ENCODE data around the gene BCAP29. TPM values are rescaled to one million over a fixed set of nuclear protein-coding genes. Genes with fewer than 3 reads are reported as not detected.
A peak's percentile ranks its signal among the peaks of the same experiment; 100 is the strongest.

Gene BCAP29
- total RNA-seq, 2 experiments from 2014 or later: 24.0 to 27.7 TPM

DNA sequence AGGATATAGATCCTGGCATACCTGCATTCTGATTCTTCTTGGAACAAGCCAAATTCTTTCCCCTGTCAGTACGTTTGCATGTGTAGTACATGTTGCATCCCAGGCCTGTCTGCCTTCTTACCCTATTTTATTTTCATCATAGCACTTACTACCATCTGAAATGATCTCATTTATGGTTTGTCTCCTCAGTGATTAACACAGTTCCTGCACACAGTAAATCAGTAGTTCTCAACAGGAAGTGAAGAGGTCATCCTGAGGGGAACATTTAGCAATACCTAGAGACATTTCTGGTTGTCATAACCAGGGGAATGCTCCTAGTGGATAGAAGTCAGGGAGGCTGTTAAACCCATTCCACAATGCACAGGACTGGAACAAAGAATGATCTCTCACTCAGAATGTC, 42.4 kb downstream of the BCAP29 start:
- TF ChIP-seq, protein P1, sequence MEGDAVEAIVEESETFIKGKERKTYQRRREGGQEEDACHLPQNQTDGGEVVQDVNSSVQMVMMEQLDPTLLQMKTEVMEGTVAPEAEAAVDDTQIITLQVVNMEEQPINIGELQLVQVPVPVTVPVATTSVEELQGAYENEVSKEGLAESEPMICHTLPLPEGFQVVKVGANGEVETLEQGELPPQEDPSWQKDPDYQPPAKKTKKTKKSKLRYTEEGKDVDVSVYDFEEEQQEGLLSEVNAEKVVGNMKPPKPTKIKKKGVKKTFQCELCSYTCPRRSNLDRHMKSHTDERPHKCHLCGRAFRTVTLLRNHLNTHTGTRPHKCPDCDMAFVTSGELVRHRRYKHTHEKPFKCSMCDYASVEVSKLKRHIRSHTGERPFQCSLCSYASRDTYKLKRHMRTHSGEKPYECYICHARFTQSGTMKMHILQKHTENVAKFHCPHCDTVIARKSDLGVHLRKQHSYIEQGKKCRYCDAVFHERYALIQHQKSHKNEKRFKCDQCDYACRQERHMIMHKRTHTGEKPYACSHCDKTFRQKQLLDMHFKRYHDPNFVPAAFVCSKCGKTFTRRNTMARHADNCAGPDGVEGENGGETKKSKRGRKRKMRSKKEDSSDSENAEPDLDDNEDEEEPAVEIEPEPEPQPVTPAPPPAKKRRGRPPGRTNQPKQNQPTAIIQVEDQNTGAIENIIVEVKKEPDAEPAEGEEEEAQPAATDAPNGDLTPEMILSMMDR (IDR thresholded peaks at IDR 0.05): no peak
- ATAC-seq: peak; percentile 67
- Mint-ChIP-seq H3K36me3 (ENCODE audit: low read depth) (no peaks in the 10 kb centered on the region), H3K4me3 (no peak overlapping the region), H3K9me3 (no peaks in the 10 kb centered on the region), H3K4me1 (ENCODE audit: low read depth) (no peaks in the 10 kb centered on the region), H3K27ac (no peak overlapping the region), H3K27me3 (no peaks in the 10 kb centered on the region)
- ChIA-PET CTCF (no interaction called here), POLR2A (no interaction called here)
- DNase-seq: no peak
- intact Hi-C loops (cut with micrococcal nuclease): no loop called here

DNA sequence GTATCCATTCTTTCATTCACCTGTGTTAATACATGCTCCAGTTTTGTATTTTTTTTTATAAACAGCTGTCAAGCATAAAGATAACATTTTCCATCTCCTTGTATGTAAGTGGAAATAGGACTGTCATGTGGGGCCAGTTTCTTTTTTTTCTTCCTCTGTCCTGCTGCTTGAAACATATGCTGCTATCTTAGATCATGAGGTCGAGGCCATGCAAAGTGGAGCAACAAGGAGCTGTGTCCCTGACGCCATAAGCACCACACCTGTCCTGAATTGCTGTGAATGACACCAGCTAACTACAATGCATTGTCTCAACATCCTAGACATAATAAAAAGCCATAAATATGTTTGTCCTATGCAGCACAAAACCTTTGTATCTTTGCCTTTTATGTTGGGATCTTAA, 42.8 kb downstream of the BCAP29 start:
- H3K36me3 Mint-ChIP-seq (ENCODE audit: low read depth): no peaks in the 10 kb centered on the region
- CTCF ChIA-PET: no interaction called here
- H3K27ac Mint-ChIP-seq: no peak overlapping the region
- no peak for DNase-seq
- TF ChIP-seq, protein P1 (IDR thresholded peaks at IDR 0.05): no peak
- H3K4me3 Mint-ChIP-seq: no peak overlapping the region
- no peak for ATAC-seq
- H3K4me1 Mint-ChIP-seq (ENCODE audit: low read depth): no peaks in the 10 kb centered on the region
- POLR2A ChIA-PET: no interaction called here
- no peaks in the 10 kb centered on the region for H3K27me3 Mint-ChIP-seq
- intact Hi-C loops (cut with micrococcal nuclease): no loop called here
- no peaks in the 10 kb centered on the region for H3K9me3 Mint-ChIP-seq

DNA sequence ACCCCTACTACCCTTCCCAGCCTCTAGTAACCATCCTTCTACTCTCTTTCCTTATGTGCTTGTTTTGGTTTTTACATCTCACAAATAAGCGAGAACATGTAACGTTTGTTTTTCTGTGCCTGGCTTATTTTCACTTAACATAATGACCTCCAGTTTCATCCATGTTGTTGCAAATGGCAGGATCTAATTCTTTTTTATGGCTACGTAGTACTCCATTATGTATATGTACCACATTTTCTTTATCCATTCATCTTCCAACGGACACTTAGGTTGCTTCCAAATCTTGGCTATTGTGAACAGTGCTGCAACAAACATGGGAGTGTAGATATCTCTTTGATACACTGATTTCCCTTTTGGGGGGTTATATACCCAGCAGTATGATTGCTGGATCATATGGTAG, 47.0 kb downstream of the BCAP29 start:
- no peak for ATAC-seq
- Mint-ChIP-seq H3K36me3 (ENCODE audit: low read depth) (no peaks in the 10 kb centered on the region), H3K27ac (no peak overlapping the region), H3K4me3 (no peak overlapping the region), H3K4me1 (ENCODE audit: low read depth) (no peaks in the 10 kb centered on the region), H3K27me3 (no peaks in the 10 kb centered on the region), H3K9me3 (no peaks in the 10 kb centered on the region)
- TF ChIP-seq, protein P1 (IDR thresholded peaks at IDR 0.05): no peak
- intact Hi-C loops (cut with micrococcal nuclease): no loop called here
- DNase-seq: no peak
- ChIA-PET POLR2A (no interaction called here), CTCF (no interaction called here)

DNA sequence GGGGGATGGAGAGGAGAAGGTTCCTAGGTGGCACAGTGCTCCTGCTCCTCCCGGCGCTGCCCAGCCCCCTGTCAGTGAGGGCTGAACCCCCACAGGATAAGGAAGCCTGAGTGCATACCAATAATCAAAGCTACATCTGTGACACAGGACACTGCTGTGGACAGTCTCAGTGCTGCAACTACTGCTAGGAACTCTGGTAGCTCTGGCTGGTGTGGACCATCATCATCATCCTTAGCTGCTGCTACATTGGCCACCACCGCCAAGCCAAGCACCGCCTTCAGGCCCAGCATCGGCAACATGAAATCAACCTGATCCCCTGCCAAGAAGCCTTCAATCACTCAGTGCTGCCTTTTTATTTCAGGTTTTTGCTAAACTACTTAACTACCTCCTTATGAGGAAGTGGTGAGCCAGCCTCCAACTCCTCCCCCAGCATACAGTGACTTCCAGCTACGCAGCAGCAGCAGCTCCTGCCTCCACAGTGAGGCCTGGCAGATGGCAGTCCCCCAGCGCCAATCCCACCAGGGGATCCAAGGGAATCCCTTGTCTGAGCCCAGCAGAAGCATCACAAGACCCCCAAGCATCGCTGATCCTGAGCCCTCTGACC, 48.5 kb downstream of the BCAP29 start:
- no peaks in the 10 kb centered on the region for H3K36me3 Mint-ChIP-seq (ENCODE audit: low read depth)
- no peaks in the 10 kb centered on the region for H3K9me3 Mint-ChIP-seq
- ChIA-PET POLR2A (no interaction called here), CTCF (no interaction called here)
- no peak overlapping the region for H3K4me3 Mint-ChIP-seq
- DNase-seq (no peak), ATAC-seq (no peak)
- no peaks in the 10 kb centered on the region for H3K27me3 Mint-ChIP-seq
- no peaks in the 10 kb centered on the region for H3K4me1 Mint-ChIP-seq (ENCODE audit: low read depth)
- intact Hi-C loops (cut with micrococcal nuclease): no loop called here
- TF ChIP-seq, protein P1 (IDR thresholded peaks at IDR 0.05): no peak
- no peak overlapping the region for H3K27ac Mint-ChIP-seq

DNA sequence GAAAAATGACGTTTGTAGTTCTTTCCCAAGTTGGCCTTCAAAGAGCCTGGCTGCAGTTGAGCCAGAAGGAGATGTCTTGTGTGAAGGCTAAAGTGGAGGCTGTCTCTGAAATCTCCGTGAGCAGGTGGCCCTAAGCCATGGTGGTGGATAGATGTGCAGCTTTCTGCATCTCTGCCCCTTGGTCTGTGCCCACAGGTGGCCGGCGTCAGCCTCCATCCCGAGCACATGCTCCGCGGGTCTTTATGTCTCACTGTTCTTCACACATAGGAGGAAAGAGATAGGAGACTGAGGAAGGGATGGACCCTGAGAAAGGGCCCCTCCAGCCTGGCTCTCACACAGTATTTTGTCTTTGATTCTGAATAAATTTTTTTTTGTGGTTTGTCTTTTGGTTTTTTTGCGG, 50.3 kb downstream of the BCAP29 start:
- Mint-ChIP-seq H3K27me3 (peaks cover 1% of the 10 kb centered on the region), H3K36me3 (ENCODE audit: low read depth) (no peaks in the 10 kb centered on the region), H3K4me3 (no peak overlapping the region), H3K9me3 (no peaks in the 10 kb centered on the region), H3K27ac (no peak overlapping the region), H3K4me1 (ENCODE audit: low read depth) (no peaks in the 10 kb centered on the region)
- DNase-seq: no peak
- TF ChIP-seq, protein P1 (IDR thresholded peaks at IDR 0.05): no peak
- ChIA-PET POLR2A (no interaction called here), CTCF (no interaction called here)
- ATAC-seq: no peak
- intact Hi-C loops (cut with micrococcal nuclease): no loop called here

All from activated CD8-positive, alpha-beta T cell treated with anti-CD3 and anti-CD28 coated beads for 36 hours (primary cell).